Iris pigment epithelial cell (primary cell): ENCODE measurements around the gene NFYC.
A peak's percentile ranks its signal among the peaks of the same experiment; 100 is the strongest.

Experiments used
- DNase-seq: peaks from one replicate; pipeline ENCODE4 v3.0.0-alpha.2; 2011; ENCODE audit warnings: low read depth

Gene NFYC

GRCh38 chr1:40798366-40799281, 107.1 kb downstream of the NFYC start:
- no peak for DNase-seq

DNA sequence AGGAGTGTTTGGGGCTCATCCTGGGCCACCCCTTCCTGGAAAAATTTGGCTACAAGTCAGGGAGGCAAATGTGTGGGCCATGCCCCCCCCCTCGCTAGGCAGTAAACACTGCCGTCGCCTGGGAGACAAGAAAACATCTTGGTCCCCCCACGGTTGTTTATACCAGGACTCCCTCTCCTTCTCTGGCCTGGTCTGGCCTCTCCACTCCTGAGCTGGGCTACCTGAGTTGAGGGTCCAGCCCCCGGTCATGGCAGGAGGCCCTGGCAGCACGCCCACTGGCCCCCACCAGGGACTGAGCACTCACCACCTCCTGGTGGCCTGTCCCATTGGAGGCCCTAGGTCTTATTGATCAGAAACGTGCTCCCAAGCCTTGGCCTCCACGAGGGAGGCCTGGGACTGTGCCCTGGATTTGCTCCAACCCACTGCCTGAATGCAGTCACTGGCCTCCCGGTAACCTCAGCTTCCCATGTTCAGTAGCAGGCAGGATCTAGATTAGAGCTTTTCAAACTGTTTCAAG, 107.9 kb downstream of the NFYC start:
- peak; percentile 75 for DNase-seq

- no peak for DNase-seq
Observed at GRCh38 chr1:40801742-40802077, 110.2 kb downstream of the NFYC start.

- DNase-seq = peak; percentile 82
Observed at GRCh38 chr1:40802078-40802741, 110.7 kb downstream of the NFYC start.

- no peak for DNase-seq
Observed at GRCh38 chr1:40802742-40803113, 111.2 kb downstream of the NFYC start.

GRCh38 chr1:40803447-40803846, 111.9 kb downstream of the NFYC start:
- DNase-seq = no peak

DNA sequence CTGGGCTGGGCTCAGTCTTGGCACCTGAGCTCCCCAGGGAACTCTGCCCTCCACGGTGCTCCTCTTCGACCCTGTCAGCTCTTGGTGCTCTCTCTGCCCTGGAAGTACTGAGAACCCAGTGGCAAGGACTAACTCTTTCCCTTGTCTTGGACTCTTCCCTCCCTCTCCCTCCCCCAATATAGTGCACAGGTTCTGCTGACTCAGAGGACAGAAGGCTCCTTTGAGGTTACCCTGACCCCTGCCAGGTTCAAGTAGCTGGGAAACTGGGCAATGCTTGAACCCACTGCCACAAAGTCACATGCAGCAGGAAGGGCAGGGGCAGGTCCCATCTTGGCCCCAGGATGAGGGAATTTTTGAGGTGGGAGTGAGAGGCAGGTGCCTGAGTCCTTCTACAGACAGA, 112.4 kb downstream of the NFYC start:
- no peak for DNase-seq

DNA sequence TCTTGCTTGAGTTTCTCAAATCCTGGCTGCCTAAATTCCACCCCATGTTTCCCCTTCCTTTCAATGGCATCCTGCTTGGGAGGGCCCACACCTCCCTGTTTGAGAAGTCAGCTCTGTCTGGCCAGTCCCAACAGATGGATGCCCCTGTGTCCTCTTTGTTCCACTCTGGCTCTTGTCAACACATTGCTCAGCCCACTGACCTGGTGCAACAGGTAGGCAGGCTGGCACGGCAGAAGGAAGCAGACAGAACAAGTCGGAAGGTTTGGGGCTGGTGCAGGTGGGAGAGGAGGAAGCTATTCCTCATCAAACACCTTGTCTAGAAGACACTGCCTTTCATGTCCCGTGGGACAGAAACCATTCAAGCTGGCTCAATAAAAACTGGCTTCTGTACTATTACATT, 114.7 kb downstream of the NFYC start:
- no peak for DNase-seq

GRCh38 chr1:40806731-40807695, 115.5 kb downstream of the NFYC start:
- DNase-seq = no peak

DNA sequence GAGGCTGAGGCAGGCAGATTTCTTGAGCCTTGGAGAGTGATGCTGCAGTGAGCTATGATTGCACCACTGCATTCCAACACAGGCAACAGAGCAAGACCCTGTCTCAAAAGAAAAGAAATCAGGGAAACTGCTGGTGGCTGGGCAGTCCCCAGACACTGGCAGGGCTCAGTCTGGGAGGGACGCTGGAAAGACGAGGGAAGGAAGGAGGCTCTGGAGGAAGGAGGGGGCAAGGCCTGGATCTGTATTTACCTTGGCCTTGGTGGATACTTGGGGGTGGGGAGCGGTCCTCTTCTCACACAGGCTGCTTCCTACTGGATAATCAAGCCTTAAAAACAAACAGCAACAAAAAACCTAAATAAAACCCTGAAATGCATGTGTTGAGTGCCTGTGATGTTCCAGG, 116.5 kb downstream of the NFYC start:
- no peak for DNase-seq

- no peak for DNase-seq
Observed at GRCh38 chr1:40808444-40808843, 116.9 kb downstream of the NFYC start.

GRCh38 chr1:40808909-40809308, 117.4 kb downstream of the NFYC start:
- DNase-seq = no peak

- DNase-seq = no peak
Observed at GRCh38 chr1:40810927-40811326, 119.4 kb downstream of the NFYC start.

DNA sequence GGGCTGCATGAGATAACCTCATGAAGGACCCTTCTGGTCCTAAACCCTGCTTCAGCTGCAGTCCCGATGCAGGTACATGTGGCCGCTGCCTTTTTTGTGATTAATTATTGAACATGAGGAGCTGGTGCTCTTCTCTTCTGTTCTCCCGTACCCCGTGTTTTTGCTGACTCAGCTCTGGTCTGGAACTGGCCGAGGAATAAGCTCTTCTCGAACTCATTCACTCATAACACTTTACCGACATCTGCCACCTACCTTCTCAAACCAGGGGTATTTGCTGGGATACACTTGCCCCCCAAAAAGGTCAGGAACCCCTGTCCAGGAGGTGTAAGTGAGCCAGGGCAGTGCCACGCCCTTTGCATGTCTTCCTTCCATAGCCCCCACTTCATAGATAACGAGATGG, 123.9 kb downstream of the NFYC start:
- no peak for DNase-seq

- no peak for DNase-seq
Observed at GRCh38 chr1:40817791-40818263, 126.3 kb downstream of the NFYC start.

DNA sequence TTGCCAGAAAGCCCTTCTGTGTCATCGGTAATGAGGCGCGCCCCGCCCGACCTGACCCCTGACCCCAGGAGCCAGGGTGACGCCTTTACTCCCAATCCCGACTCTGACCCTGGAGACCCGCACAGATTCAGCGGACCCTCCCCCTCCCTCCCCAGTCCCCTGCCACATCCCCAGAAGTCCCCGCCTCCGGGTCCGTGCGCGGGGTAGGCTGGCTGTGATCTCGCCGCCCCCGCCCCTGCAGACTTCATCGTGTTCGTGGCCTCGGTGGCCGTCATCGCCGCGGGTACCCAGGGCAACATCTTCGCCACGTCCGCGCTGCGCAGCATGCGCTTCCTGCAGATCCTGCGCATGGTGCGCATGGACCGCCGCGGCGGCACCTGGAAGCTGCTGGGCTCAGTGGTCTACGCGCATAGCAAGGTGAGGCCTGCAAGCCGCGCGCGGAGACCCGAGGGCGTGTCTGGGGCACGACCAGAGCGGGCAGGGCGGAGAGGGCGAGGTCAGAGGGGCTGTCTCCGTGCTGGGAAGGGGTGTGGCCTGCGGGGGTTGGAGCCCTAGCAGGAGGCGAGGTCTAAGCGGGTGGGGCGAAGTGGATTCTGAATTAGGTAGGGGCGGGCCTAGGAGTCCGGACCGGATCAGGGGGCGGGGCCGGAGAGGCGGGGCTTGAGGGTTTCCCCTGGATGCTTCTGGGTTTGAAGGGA, 126.9 kb downstream of the NFYC start:
- no peak for DNase-seq

DNA sequence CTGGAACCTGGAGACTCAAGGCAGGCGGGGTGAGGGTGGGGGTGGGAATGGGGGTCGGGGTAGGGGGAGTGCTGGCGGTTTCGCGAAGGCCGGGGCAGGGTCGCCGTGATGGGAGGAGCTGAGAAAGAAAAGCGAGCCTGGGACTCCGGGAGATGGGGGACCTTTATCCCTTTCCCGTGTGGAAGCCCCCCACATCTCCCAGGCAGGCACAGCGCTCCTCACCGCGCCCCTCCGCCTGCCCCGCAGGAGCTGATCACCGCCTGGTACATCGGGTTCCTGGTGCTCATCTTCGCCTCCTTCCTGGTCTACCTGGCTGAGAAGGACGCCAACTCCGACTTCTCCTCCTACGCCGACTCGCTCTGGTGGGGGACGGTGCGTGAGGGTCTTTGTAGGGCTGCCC, 127.6 kb downstream of the NFYC start:
- DNase-seq = no peak

GRCh38 chr1:40820251-40820797, 128.8 kb downstream of the NFYC start:
- no peak for DNase-seq
